Brain microvascular endothelial cell (primary cell): ENCODE measurements around the gene TTF2.

ENCODE experiments used
- DNase-seq: peaks from one replicate; pipeline ENCODE4 v3.0.0-alpha.2; 2020
- H3K27ac ChIP-seq: fragments of 250-450 bp; sonication (Bioruptor Pico); 2 replicates; pipeline ENCODE4 v1.5.1; 2020; ENCODE audit warnings: mild to moderate bottlenecking, moderate library complexity
- H3K27me3 ChIP-seq: fragments of 250-450 bp; sonication (Bioruptor Pico); replicated peaks from 2 replicates; pipeline ENCODE4 v1.5.1; 2020; ENCODE audit warnings: mild to moderate bottlenecking
- H3K36me3 ChIP-seq: fragments of 250-450 bp; sonication (Bioruptor Pico); replicated peaks from 2 replicates; pipeline ENCODE4 v1.5.1; 2020; ENCODE audit warnings: mild to moderate bottlenecking
- H3K4me3 ChIP-seq: 2 replicates; pipeline ENCODE4 v1.5.1; 2011; ENCODE audit warnings: low read depth, mild to moderate bottlenecking, control low read depth, low read length, moderate library complexity
- CTCF ChIP-seq: IDR thresholded peaks from 2 replicates; pipeline ENCODE4 v1.5.1; 2011; ENCODE audit warnings: low read depth, mild to moderate bottlenecking, moderate library complexity, low read length, control low read depth, inconsistent platforms; ENCODE audit errors: missing control alignments
- in situ Hi-C: cut with HindIII; loops from 2 replicates; pipeline ENCODE4 v1.10.0; 2017; ENCODE audit warnings: low sequenced_read_pairs, low pct_ligation_motif_present

TTF2 gene

GRCh38 chr1:117107364-117107763 lies 47.2 kb downstream of the TTF2 start:
- TF ChIP-seq CTCF: no peak
- Histone ChIP-seq H3K36me3 (no peaks in the 10 kb centered on the region), H3K27me3 (no peaks in the 10 kb centered on the region), H3K27ac (no peak overlapping the region), H3K4me3 (no peak overlapping the region)
- DNase-seq: no peak
- in situ Hi-C loops: loop anchor here (25.0 kb wide), 1 partner anchor 180 kb away; no protein-coding TSS in a partner anchor

GRCh38 chr1:117110774-117111173 lies 50.6 kb downstream of the TTF2 start:
- peaks cover 5% of the 10 kb centered on the region for H3K36me3 ChIP-seq
- H3K27me3 ChIP-seq: no peaks in the 10 kb centered on the region
- in situ Hi-C loops: loop anchor here (25.0 kb wide), 1 partner anchor 177 kb away; no protein-coding TSS in a partner anchor
- H3K4me3 ChIP-seq: no peak overlapping the region
- DNase-seq: no peak
- no peak overlapping the region for H3K27ac ChIP-seq
- TF ChIP-seq CTCF: no peak

GRCh38 chr1:117112047-117112717 lies 52.1 kb downstream of the TTF2 start:
- H3K4me3 ChIP-seq: no peak overlapping the region
- peaks cover 5% of the 10 kb centered on the region for H3K36me3 ChIP-seq
- no peak for TF ChIP-seq CTCF
- no peak for DNase-seq
- no peak overlapping the region for H3K27ac ChIP-seq
- H3K27me3 ChIP-seq: no peaks in the 10 kb centered on the region
- in situ Hi-C loops: loop anchor here (25.0 kb wide), 1 partner anchor 175 kb away; no protein-coding TSS in a partner anchor

GRCh38 chr1:117113199-117113598 lies 53.1 kb downstream of the TTF2 start:
- in situ Hi-C loops: loop anchor here (25.0 kb wide), 1 partner anchor 174 kb away; no protein-coding TSS in a partner anchor
- H3K4me3 ChIP-seq: no peak overlapping the region
- no peak for TF ChIP-seq CTCF

GRCh38 chr1:117114877-117115276 lies 54.8 kb downstream of the TTF2 start:
- Histone ChIP-seq H3K27me3 (no peaks in the 10 kb centered on the region), H3K4me3 (no peak overlapping the region), H3K27ac (no peak overlapping the region), H3K36me3 (peaks cover 5% of the 10 kb centered on the region)
- DNase-seq: no peak
- in situ Hi-C loops: loop anchor here (25.0 kb wide), 1 partner anchor 172 kb away; no protein-coding TSS in a partner anchor
- TF ChIP-seq CTCF: no peak

More at GRCh38 chr1:117113199-117113598, 53.1 kb downstream of the TTF2 start:
- Histone ChIP-seq H3K27me3 (no peaks in the 10 kb centered on the region), H3K27ac (no peak overlapping the region), H3K36me3 (peaks cover 5% of the 10 kb centered on the region)
- DNase-seq: no peak
